Epidermal melanocyte (primary cell): ENCODE results near the gene GPX3.

Source experiments
- DNase-seq: peaks from one replicate; pipeline ENCODE4 v3.0.0; 2011; ENCODE audit warnings: low spot score; ENCODE audit not compliant: insufficient read length

The GPX3 gene

GRCh38 chr5:151056379-151057325 is 36.3 kb downstream of the GPX3 start:
- no peak for DNase-seq

GRCh38 chr5:151058301-151058700 is 37.9 kb downstream of the GPX3 start:
- DNase-seq: no peak

GRCh38 chr5:151058891-151059489 is 38.6 kb downstream of the GPX3 start:
- DNase-seq: no peak

GRCh38 chr5:151060742-151061141 is 40.4 kb downstream of the GPX3 start:
- DNase-seq: no peak

- DNase-seq: no peak
These were observed 42.2 kb downstream of the GPX3 start for GRCh38 chr5:151062405-151063141.

- DNase-seq: no peak
These were observed 43.0 kb downstream of the GPX3 start for GRCh38 chr5:151063142-151063989.

- no peak for DNase-seq
These were observed 44.6 kb downstream of the GPX3 start for GRCh38 chr5:151064916-151065499.

- DNase-seq: no peak
These were observed 45.2 kb downstream of the GPX3 start for GRCh38 chr5:151065609-151066008.

- no peak for DNase-seq
These were observed 46.5 kb downstream of the GPX3 start for GRCh38 chr5:151066920-151067319.

- DNase-seq: no peak
These were observed 47.4 kb downstream of the GPX3 start for GRCh38 chr5:151067632-151068432.

GRCh38 chr5:151068433-151069197 is 48.2 kb downstream of the GPX3 start:
- DNase-seq: no peak

- DNase-seq: no peak
These were observed 50.1 kb downstream of the GPX3 start for GRCh38 chr5:151070449-151070848.

- DNase-seq: no peak
These were observed 50.6 kb downstream of the GPX3 start for GRCh38 chr5:151071021-151071420.

- DNase-seq: no peak
These were observed 51.6 kb downstream of the GPX3 start for GRCh38 chr5:151071848-151072629.

- DNase-seq: no peak
These were observed 52.2 kb downstream of the GPX3 start for GRCh38 chr5:151072630-151073025.

- DNase-seq: no peak
These were observed 52.9 kb downstream of the GPX3 start for GRCh38 chr5:151073280-151073679.

- DNase-seq: no peak
These were observed 54.2 kb downstream of the GPX3 start for GRCh38 chr5:151074557-151074956.

- DNase-seq: no peak
These were observed 55.4 kb downstream of the GPX3 start for GRCh38 chr5:151075698-151076331.
